Measurements from ENCODE around the gene ARID5B.
A peak's percentile ranks its signal among the peaks of the same experiment; 100 is the strongest.

ARID5B gene

DNA sequence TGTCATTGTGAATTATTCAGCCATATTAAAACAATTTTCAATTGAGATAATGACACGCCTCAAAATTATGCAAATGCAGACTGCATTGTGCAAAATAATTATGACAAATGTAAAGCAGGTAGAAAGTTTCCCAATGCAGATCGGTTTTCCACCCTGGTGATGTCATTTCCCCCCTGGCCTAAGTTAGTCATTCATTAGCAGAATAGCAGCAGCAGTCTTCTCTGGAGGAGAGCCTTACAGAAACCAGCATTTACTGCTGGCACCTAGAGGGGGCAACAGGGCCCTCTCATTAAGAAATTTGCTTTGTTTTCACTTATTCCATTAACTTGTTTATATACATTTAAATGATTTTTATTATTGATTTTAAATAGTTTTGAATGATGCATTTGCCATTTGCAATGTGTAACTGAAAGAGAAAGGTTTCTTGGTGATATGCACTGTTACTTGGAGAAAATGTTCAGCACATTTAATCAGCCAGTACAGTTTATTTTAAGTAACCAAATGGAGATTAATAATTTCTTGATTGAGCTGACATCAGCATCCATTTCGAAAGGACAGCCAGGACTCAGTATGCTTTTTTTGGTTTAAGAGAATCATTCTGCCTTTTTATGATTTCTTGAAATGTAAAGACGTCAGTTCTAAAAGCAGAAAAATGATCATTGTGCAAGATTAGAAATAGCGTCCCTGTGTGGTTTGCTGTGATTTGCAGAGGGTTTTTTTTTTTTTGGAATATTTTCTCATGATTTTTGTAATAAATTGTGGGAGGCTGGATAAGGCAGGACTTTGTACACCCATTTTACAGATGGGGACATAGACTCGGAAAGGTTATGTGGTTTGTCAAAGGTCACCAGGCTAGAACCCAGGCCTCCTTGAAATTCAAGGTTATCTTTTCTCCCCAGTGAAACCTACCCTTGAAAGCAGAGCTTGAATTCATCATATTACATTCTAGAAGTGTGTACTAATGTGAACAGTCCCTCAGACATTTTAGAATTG, 3.5 kb downstream of the ARID5B start:
- peak; percentile 47 for DNase-seq

DNA sequence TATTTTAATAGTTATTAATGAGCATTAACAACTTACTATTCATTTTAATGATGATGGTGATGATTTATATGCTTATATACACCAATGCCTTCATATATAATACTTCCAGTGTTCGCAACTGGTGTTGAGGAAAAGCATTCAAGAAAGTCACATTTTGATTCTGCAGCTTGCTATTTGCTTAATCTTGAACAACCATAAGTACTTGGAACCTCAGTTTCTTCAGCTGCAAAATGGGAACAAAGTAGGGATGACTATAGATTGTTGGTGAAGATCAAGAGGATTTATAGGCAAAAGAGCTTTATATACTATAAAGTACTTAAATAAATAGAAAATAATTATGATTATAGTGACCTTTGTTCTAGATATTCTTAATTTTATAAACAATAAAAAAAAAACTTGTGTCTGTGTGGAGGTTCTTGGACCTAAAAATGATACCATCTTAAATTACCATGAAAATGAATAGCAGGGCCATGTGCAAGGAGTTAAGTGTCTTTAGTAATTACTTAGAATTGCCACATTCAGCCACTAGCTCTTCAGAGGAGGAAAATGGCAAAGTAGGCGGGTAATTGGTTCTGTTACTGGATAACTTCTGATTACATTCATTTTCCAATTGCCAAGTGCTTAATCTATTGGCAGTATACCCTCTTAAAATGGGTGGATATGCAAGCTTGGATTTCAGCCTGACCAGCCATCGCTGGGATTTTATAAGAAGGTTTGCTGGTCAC, 4.5 kb downstream of the ARID5B start:
- DNase-seq = no peak

DNA sequence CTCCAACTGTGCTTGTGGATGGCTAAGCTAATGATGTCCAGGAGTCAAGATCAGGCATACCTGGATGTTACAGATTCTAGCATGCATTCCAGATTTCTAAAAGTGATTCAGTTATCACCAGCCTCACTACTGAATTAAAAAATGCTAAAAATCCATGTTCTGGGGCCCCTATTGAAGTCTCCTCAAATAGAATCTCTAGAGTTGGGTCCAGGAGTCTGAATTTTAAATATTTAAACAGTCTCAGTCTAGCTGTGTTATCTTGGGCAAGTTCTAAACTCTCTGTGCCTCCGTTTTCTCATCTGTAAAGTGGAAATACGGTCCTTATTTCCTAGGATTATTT, 5.0 kb downstream of the ARID5B start:
- DNase-seq = no peak

DNA sequence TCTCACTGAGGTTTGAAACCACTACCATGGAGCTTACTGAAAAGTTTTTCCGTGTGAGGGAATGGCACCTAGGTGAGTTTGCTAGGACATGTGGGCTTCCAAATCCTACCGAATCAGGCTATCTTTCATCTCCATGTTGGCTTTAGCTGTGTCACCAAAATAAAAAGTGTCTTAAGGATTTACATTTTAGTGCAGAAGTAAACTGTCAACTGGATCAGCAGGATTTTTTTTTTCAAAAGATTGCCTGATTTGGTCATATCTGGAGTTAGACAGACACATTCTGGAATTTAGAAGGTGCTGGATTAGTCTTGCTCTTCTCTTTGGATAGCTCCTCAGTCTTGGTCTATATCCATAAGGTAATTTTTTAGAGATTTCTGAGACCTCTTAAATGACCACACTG, 5.5 kb downstream of the ARID5B start:
- DNase-seq = no peak

DNA sequence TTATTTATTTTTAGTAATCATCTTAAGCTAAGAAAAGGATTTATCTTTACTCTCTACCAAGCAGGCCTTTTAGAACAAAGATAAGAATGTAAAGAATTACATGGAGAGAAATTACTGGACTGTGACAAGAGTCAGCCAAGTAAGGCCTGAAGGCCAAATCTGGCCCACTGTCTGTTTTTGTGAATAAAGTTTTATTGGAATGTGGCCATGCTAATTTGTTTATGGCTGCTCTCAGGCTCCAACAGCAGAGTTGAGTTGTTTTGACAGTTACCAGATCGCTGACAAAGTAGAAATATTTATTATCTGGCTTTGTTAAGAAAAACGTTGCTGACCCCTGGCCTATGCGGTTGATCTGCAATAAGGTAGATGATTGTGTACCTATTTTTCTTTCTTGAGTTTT, 6.1 kb downstream of the ARID5B start:
- no peak for DNase-seq

DNA sequence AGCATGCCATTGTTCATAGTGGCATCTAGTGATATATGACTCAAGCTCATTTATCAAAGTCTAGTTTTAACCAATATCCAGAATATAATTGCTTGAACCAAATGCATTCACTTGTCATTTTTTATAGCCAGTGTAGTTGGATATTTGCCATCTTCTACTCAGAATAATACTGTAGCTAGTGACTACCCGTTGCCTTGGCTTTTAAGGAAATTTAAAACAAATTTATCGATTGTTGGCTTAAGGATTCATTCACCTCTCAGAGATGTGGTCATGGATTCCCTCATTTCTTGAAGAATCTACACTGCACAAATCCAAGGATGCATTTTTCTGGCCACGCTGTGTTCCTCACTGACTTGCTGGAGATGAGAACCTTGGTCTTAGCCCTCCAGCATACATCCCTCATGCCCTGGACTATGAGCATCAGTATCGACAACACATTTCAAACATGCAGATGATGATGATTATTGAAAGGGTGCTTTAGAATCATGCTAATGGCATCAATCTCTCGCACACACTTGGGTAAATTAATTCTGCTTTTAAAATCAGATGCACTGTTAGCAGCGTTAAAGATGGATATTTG, 8.8 kb downstream of the ARID5B start:
- DNase-seq = no peak

DNA sequence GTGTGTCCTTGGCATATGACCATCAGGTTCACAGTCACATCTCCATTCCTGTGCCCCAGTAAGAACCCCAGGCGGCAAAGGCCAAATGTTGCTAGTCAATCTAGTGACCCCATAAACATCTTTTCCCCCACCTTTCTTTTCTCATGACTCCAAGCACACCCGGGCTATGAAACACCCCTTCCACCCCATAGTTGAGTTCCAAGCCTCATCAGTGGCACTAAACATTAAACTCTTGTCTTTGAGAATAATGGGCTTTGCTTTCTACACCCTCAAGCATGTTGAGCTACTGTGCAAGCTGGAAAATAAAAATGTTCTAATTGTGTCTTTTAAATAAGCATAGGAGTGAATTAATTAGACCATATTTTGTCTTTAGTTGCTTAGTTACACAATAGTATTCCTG, 9.4 kb downstream of the ARID5B start:
- DNase-seq = no peak

DNA sequence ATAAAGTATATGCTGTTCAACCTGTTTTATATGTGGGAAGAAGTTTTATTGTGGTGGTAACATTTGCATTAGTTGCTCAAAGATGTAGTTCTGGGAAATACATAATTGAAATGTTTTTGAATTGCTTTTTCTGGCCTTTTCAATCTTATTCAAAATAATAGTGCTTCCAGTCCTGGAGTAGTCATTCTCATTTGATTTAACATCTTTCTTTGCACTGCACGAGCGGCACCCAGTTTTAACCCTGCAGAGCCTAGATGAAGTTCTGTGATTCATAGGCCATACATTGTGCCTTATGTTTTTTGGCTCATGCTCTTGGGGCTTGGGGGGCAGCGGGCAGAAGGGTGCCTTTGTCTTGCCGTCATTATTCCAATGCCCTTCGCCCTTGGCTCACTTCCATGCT, 9.9 kb downstream of the ARID5B start:
- DNase-seq = no peak

DNA sequence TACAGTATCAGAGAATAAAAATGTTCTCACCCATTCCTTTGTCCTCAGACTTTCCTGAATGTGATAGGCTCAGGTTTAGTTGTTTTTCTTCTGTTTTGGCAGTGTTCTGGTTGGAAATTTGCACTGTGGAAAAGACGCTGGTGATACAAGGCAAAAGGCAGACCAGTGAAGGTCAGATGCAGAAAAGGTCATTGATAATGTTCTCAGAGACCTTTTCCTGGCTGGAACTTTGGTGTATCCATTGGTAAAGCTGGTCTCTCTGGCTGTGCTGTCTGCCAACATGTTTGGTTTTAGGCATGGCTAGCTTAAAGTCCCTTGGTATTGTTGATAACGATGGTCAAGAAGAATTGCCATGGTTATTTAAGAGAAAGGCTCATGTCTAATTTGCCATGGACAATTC, 11.5 kb downstream of the ARID5B start:
- DNase-seq = no peak

DNA sequence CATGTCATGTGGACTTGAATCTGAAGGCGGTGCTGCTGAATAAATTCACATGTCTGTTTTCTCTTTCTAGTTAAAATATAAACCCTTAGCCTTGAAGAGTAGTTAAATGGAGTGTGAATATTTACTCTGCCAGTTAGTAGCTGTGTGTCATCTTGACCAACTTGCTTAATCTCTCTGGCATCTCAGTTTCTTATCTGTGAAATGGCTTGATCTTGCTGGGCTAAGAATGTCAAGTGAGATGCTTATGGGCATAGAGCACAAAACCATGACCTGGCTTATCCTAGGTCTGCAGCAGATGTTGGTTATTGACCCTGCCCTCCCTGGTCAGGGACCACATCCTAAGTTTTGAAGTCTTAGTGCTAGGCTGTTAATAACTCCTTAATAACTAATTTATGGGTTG, 16.6 kb downstream of the ARID5B start:
- no peak for DNase-seq

DNA sequence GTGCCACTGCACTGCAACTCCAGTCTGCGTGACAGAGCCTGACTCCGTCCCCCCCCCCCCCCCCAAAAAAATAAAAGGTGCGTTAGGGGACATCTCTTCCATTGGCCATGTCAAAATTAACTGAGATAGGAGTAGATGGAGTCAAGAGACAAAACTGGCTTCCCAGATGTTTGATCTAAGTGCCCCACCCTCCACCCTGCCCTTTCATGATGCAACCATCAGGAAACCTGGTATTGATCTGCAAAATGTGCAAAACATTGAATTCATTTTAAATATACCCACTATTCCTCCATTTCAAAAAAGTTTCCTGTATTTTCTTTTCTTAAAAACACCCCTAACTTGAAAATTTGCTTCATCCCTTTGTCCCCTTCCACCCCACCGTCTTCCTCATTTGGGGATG, 17.5 kb downstream of the ARID5B start:
- DNase-seq = no peak

DNA sequence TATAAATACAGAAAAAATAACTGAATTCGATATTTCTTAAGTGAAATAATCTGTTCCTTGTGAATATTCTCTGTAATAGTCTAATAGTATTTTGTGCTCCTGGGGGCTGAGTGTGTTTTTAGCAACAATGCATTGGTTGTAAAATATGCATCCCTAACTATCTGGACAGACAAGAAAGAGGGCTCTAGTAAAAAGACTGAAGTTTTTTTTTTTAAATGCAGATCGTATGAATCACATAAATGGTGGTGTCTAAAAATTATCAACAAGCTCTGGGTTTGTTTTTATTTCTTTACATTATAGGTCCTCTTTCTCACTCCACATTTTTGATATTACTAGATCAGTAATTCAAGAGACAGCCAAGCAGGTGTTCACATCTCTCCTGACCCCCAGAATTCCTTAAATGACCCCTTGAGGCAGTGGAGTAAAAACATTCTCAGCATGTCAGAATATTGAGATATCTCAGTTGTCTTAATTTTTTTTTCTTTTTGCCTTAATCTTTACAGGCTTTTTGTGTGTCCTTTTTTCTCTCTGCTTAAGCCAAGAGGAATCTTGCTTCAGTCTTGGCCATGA, 18.2 kb downstream of the ARID5B start:
- DNase-seq = no peak

DNA sequence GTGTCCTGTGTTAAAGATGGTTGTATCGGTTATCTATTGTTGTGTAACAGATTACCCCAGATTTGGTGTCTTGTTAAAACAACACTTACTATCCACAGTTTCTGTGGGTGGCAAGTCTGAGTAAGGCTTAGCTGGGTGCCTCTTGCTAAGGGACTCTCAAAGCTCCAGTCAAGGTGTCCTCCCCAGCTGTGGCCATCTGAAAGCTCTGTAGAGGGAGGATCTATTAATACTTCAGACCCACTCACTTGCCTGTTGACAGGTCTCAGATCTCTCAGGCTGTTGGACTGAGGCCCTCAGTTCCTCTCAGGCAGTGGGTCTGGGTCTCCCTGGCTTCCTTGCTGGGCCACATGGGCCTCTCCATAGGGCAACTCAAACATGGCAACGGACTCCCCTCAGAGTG, 19.6 kb downstream of the ARID5B start:
- no peak for DNase-seq

DNA sequence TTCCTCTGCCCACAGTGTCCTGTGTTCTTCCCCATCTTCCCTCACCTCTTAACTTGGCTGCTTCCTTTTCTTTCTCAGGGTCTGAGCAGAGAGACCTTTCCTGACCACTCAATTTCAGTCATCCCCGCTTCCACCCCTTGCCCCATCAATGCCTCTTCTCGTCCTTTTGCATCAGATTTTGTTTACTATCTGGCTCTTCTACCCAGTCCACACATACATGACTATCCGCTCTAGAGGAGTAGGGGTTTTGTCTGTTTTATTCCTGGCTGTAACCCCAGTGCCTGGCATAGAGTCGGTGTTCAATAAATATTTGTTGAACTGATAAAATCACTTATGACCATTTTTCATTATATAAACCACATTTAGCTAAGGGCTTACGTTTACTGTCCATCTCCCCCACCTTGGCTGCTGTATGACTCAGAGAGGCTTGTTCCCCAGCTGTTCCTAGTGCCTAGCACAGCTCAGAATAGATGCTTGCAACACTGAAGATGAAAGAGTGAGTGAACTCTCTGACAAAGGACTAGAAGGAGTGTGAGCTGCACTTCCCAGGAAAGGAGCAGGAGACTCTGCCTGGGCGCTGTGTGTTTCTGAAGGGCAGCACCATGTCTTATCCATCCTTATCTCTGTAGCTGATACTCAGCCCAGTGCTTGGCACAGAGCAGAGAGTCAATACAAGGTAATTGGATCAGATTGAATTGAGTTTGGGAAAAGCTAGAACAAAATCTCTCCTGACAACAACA, 21.9 kb downstream of the ARID5B start:
- no peak for DNase-seq

DNA sequence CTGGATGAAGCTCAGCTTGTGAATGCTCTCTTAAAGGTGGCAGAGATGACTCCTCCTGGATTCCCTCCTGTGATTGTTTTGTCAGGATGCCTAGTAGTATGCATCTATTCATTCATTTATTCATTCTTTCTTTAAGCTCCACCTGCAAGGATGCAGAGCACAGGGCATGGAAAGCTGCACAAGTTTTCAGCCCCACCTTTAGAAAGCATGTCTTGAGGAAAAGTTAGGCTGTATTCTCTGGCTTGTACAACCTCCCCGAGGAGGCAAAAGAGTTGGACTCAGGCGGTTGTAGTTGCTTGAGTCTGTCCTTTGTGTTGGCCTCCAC, 22.4 kb downstream of the ARID5B start:
- DNase-seq = no peak

DNA sequence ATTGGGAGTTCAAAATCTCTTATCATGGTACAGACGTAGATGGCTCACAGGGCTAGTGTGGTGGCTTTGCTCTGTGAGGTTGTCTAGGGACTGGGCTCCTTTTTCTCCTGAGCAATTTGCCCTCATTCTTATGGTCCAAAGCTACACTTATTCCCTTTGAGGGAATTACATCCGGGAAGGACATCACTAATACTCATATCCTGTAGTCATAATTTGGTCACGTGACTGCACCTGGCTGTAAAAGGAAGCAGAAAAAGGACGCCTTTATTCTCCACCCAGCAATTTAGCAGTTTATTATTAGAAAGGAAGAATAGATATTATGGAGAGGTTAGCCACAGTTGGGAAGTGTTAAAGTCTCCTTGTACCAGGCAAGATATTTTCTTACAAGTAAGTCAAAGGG, 28.1 kb downstream of the ARID5B start:
- DNase-seq = no peak

DNA sequence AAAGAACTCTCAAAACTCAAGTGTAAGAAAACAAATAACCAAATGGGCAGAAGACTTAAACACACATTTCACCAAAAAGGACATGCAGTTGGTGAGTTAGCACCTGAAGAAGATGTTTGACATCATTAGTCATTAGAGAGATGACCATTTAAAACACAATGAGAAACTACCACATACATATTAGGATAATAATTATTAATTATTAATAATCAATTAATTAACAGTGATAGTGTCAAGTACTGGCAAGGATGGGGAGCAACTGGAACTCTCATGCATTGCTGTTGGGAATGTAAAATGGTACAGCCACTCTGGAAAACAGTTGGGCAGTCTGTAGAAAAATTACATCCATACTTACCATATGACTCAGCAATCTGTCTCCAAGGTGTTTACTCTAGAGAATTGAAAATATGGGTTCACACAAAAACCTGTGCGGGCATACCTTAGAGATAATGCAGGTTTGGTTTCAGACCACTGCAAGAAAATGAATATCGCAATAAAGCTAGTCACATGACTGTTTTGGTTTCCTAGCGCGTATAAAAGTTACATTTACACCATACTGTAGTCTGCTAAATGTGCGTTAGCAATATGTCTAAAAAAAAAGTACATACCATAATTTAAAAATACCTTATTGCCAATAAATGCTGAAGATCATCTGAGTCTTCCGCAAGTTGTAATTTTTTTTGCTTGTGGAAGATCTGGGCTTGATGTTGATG, 30.3 kb downstream of the ARID5B start:
- DNase-seq = no peak

DNA sequence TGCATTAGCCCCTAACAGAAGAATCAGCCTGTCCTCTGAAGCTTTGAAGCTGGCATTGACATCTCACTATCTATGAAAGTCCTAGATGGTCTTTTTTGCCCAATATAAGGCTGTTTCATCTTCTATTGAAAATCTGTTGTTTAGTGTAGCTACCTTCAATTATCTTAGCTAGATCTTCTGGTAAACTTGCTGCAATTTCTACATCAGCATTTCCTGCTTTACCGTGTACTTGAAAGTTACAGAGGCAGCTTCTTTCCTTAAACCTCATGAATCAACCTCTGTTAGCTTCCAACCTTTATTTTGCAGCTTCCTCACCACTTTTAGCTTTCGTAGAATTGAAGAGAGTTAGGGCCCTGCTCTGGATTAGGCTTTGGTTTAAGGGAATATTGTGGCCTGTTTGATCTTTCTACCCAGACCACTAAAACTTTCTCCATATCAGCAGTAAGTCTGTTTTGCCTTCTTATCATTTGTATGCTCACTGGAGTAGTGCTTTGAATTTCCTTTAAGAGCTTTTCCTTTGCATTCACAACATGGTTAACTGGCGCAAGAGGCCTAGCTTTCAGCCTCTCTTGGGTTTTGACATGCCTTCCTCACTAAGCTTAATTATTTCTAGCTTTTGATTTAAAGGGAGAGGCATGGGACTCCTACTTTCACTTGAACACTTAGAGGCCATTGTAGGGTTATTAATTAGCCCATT, 32.5 kb downstream of the ARID5B start:
- no peak for DNase-seq

DNA sequence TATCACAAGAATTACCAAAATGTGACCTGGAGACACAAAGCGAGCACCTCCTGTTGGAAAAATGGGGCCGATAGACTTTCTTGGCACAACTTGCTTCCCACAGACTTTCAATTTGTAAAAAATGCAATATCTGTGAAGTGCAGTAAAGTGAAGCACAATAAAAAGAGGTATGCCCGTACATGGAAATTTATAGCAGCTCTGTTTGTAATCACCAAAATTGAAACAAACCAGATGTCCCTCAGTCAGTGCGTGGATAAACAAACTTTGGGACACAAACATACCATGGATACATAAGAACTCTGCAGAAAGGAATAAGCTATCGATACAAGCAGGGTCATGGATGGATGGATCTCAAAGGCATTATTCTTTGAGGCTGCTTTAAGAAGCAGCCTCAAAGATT, 33.6 kb downstream of the ARID5B start:
- no peak for DNase-seq

DNA sequence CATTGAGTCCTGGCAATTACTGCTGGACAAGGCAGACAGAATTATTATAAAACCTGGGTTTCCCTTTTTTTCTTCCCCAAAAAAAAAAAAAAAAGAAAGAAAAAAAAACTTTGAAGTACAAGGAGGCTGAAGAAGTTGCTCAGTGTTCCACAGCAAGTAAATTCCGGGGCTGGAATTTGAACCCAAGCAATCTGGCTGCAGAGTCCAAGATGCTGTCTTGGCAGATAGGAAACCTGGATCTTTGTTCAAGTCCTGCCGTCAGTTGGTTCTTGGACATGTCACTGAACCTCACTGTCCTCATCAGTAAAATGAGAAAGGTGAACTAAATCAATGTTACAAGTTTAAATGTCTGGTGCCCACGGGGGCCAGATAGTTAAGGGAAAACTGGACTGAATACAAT, 35.3 kb downstream of the ARID5B start:
- no peak for DNase-seq

DNA sequence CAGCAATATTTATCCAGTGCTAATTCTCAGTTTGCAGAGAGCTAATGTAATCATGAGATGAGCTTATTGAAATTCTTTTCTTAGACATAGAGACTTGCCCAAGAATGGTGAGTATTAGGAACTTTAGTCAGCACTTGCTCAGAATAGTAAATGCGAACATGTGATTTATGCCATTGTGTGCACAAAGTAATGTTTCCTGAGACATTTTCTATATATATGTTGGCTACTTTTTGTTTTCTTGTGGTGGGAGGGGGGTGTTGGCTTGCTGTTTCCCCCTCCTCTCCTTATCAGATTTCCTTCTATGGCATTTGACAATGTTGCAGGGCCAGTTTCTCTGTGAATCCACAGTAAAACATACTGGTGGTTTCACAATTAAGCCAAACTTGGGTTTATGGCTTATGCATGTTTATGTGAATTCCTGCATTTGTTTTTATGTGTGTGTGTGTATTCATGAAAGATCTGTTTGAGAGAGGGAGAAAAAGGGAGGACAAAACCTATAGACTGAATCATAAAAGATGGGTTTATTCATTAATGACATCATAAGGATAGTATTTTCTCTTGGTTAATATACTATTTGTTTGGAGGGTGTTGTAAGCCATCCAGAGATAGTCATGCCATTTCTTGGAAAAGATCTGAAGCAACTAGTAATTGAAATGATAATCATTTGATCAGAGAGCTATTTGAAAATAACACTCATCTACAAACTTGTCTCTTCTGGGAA, 36.3 kb downstream of the ARID5B start:
- no peak for DNase-seq

Data from COR-L47 (cell line).